Left renal cortex interstitium (tissue), 4 donors: ENCODE results near the gene VAT1L. TPM values are rescaled to one million over a fixed set of nuclear protein-coding genes. Genes with fewer than 3 reads are reported as not detected.

ENCODE experiments used
- DNase-seq, 4 donors: peaks; one replicate each; pipeline ENCODE4 v3.0.0-alpha.2; 2013; ENCODE audit warnings: low read depth in 4 of 4, low spot score in 2 of 4, missing footprints in 1 of 4
- polyA plus RNA-seq, 4 donors: library from polyadenylated mRNA; unstranded; fragments of 120-200 nt; gene quantifications; one replicate each; pipeline ENCODE4 v1.2.1, GENCODE V29; 2013; ENCODE audit not compliant: insufficient read length in 4 of 4

Gene VAT1L
- polyA plus RNA-seq, 4 donors, result 3.6 to 5.1 (median 4.8) TPM

GRCh38 chr16:77781091-77781490, 7.3 kb upstream of the VAT1L start:
- DNase-seq, result no peak

GRCh38 chr16:77782694-77783093, 5.7 kb upstream of the VAT1L start:
- DNase-seq, result no peak

- DNase-seq, result no peak
Observed at GRCh38 chr16:77784441-77785372, 3.7 kb upstream of the VAT1L start.

- DNase-seq, result no peak
Observed at GRCh38 chr16:77785373-77785764, 3.0 kb upstream of the VAT1L start.

- DNase-seq, result no peak
Observed at GRCh38 chr16:77786186-77786847, 2.0 kb upstream of the VAT1L start.

- DNase-seq, result no peak
Observed at GRCh38 chr16:77787452-77787851, 912 bp upstream of the VAT1L start.

- DNase-seq, result no peak
Observed at GRCh38 chr16:77789085-77790008, 983 bp downstream of the VAT1L start.

- DNase-seq, result no peak
Observed at GRCh38 chr16:77790009-77790372, 1.6 kb downstream of the VAT1L start.

GRCh38 chr16:77790912-77791311, 2.5 kb downstream of the VAT1L start:
- no peak for DNase-seq

GRCh38 chr16:77793417-77793816, 5.1 kb downstream of the VAT1L start:
- DNase-seq, result no peak

GRCh38 chr16:77794586-77794985, 6.2 kb downstream of the VAT1L start:
- DNase-seq, result no peak

GRCh38 chr16:77801817-77802216, 13.5 kb downstream of the VAT1L start:
- no peak for DNase-seq

GRCh38 chr16:77805398-77805797, 17.0 kb downstream of the VAT1L start:
- DNase-seq, result no peak

GRCh38 chr16:77807021-77807420, 18.7 kb downstream of the VAT1L start:
- no peak for DNase-seq

- no peak for DNase-seq
Observed at GRCh38 chr16:77812856-77813500, 24.6 kb downstream of the VAT1L start.

GRCh38 chr16:77816293-77816692, 27.9 kb downstream of the VAT1L start:
- DNase-seq, result no peak

GRCh38 chr16:77820340-77820739, 32.0 kb downstream of the VAT1L start:
- DNase-seq, result no peak

- DNase-seq, result no peak
Observed at GRCh38 chr16:77822661-77823060, 34.3 kb downstream of the VAT1L start.

GRCh38 chr16:77823067-77823466, 34.7 kb downstream of the VAT1L start:
- DNase-seq, result no peak

- DNase-seq, result no peak
Observed at GRCh38 chr16:77825196-77825595, 36.8 kb downstream of the VAT1L start.
